NCI-H69 (cell line): Measurements from ENCODE around the gene RRAD.
"Not testable (repeated sequence)": the region's sequence is repeated elsewhere in the genome, so short reads cannot be mapped to it uniquely, and the experiment has no call there.

Source experiments
- DNase-seq: peaks from one replicate; lab custom pipeline; 2025; lab: John Stamatoyannopoulos, UW

The RRAD gene, protein sequence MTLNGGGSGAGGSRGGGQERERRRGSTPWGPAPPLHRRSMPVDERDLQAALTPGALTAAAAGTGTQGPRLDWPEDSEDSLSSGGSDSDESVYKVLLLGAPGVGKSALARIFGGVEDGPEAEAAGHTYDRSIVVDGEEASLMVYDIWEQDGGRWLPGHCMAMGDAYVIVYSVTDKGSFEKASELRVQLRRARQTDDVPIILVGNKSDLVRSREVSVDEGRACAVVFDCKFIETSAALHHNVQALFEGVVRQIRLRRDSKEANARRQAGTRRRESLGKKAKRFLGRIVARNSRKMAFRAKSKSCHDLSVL

DNA sequence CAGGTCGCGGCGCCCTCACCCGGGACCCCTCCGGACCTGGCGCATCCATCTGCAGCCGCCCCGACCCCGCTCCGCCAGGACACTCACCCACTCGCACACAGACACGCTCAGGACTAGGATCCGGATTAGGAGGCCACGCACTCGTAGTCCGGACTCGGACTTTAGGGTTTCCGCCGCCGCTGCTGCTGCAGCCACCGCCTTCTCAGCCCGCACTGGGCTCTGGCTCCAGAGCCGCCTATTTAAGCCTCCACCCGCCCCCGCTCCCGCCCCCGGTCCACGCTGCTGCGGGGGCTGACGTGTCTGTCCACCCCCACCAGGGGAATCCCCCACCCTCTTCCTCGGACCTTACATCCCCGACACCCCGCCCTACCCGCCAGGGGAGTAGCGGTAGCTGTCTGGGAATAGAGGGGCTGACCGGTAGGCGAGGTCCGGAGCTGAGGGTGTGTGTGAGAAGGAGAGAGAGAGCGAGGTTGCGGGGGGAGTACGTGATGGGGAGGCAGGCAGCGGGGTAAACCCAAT lies at the start of gene RRAD:
Gene RRAD (minus strand): TSS at position 214 of the 519 bp plus-strand sequence. CDS start 356 bp downstream, outside the sequence.
- DNase-seq: peak; percentile 8

GRCh38 chr16:66974932-66975246 lies 49.6 kb upstream of the RRAD start:
- DNase-seq: peak; percentile 73

DNA sequence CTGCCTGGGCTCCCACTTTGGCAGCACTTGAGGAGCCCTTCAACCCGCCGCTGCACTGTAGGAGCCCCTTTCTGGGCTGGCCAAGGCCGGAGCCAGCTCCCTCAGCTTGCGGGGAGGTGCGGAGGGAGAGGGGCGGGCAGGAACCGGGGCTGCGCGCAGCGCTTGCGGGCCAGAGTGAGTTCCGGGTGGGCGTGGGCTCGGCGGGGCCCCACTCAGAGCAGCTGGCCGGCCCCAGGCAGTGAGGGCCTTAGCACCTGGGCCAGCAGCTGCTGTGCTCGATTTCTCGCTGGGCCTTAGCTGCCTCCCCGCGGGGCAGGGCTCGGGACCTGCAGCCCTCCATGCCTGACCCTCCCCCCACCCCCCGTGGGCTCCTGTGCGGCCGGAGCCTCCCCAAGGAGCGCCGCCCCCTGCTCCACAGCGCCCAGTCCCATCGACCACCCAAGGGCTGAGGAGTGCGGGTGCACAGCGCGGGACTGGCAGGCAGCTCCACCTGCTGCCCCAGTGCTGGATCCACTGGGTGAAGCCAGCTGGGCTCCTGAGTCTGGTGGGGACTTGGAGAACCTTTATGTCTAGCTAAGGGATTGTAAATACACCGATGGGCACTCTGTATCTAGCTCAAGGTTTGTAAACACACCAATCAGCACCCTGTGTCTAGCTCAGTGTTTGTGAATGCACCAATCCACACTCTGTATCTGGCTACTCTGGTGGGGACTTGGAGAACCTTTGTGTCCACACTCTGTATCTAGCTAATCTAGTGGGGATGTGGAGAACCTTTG lies 49.0 kb upstream of the RRAD start:
- peak; percentile 13 for DNase-seq

DNA sequence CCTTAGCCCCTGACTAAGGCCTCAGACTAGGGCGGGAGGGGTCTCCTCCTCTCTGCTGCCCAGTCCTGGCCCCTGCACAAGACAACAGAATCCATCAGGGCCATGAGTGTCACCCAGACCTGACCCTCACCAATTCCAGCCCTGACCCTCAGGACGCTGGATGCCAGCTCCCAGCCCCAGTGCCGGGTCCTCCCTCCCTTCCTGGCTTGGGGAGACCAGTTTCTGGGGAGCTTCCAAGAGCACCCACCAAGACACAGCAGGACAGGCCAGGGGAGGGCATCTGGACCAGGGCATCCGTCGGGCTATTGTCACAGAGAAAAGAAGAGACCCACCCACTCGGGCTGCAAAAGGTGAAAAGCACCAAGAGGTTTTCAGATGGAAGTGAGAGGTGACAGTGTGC lies 48.4 kb upstream of the RRAD start:
- no peak for DNase-seq

DNA sequence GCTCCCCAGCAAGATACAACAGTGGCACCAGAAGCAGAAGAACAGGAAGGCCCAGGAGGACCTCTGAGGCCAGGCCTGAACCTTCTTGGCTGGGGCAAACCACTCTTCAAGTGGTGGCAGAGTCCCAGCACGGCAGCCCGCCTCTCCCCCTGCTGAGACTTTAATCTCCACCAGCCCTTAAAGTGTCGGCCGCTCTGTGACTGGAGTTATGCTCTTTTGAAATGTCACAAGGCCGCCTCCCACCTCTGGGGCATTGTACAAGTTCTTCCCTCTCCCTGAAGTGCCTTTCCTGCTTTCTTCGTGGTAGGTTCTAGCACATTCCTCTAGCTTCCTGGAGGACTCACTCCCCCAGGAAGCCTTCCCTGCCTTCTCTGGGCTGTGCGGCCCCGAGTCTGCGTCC lies 47.6 kb upstream of the RRAD start:
- no peak for DNase-seq

GRCh38 chr16:66970775-66971720 lies 45.7 kb upstream of the RRAD start:
- no peak for DNase-seq

- DNase-seq: no peak
Observed at GRCh38 chr16:66968847-66969246, 43.5 kb upstream of the RRAD start.

DNA sequence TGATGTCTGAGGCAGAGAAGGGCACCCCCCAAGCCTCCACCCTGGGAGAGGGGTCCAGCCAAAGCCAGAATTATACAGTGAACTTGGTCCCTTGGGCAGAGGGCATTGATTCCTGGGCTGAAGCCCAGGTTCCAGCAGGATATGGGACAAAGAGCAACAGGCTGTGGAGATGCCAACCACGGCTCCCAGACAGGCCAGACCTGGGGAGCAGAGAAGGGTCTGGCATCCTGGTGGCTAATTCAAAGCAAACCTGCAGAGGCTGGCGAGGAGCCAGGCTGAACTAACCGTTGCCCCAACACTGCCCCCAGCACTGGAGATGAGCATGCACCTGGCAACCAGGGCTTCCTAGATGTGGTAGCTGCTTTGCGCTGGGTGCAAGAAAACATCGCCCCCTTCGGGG lies 38.7 kb upstream of the RRAD start:
- DNase-seq: peak; percentile 43

GRCh38 chr16:66961914-66962313 lies 36.6 kb upstream of the RRAD start:
- DNase-seq: peak; percentile 45

- DNase-seq: peak; percentile 79
Observed at GRCh38 chr16:66961065-66961744, 35.9 kb upstream of the RRAD start, which contains the start of gene CES3. CES3 (plus strand) TSS chr16:66961266; CDS start chr16:66961308, 42 bp downstream.

DNA sequence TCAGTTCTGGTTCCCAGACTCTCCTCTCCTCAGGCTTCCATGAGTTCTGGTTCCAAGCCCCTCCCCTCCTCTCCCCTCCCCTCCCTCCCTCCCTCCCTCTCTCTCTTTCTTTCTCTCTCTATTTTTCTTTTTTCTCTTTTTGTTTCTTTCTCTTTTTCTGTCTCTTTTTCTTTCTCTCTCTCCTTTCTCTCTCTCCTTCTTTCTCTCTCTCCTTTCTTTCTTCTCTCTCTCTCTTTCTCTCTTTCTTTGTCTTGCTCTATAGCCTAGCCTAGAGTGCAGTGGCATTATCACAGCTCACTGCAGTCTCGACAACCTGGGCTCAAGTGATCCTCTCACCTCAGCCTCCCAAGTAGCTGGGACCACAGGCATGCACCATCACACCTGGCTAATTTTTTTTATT lies 34.9 kb upstream of the RRAD start:
- no peak for DNase-seq

GRCh38 chr16:66959704-66960161 lies 34.4 kb upstream of the RRAD start:
- no peak for DNase-seq

DNA sequence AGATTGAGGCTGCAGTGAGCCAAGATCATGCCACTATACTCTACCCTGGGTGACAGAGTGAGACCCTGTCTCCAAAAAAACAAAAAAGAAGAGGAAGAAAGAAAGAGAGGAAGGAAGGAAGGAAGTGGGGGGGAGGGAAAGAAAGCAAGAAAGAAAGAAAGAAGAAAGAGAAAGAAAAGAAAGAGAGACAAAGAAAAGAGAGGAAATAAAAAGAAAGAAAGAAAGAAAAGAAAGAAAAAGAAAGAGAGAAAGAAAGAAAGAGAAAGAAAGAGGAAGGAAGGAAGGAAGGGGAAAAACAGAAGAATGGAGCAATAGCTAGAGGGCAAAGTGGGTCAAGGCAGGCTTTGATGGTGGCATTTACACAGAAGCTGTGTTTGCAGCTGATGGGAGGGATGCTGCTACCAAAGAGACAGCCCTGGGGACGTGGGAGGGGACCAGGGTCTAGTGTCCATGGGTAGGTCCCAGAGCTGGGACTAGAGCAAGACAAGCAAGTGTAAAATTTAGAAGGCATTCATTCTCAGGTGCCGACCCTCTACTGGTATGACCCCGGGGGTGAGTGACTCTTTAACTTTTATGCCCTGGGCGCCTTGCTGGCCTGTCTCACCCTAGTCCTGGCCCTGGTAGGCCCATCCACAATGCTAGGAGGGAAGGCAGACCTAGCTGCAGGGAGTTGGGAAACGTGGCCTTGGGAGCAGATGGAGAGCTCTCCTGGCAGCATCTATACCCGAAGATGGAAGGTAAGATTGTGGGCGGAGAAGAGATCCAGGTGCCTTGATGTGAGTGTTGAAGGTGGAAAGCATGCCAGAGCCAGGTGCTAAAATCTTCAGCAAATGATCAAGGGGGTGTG lies 33.7 kb upstream of the RRAD start:
- DNase-seq: no peak

- not testable (repeated sequence) for DNase-seq
Observed at GRCh38 chr16:66956154-66956457, 30.8 kb upstream of the RRAD start.

- not testable (repeated sequence) for DNase-seq
Observed at GRCh38 chr16:66955363-66956153, 30.2 kb upstream of the RRAD start.

DNA sequence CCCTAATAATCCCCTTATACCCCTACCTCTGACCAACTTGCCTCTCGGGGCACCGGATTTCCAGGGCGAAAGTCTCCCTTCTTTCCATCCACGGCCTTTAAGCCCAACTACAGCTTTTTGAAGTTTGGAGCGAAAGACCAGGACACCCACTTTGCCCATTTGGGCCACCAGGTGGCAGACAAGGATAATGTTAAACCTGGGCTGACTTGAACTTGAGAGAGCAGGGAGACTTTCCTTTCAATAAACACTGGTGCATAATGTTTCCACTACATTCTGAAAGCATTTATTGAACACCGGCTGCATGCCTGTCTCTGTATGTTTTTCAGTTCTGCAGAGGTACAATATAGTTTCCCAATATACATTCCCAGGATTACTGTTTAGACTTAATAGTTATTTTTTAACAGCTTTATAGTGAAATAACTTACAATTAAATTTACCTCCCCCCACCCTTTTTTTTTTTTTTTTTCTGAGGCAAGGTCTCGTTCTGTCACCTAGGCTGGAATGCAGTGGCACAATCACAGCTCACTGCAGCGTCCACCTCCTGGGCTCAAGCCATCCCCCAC lies 28.8 kb upstream of the RRAD start:
- peak; percentile 77 for DNase-seq

DNA sequence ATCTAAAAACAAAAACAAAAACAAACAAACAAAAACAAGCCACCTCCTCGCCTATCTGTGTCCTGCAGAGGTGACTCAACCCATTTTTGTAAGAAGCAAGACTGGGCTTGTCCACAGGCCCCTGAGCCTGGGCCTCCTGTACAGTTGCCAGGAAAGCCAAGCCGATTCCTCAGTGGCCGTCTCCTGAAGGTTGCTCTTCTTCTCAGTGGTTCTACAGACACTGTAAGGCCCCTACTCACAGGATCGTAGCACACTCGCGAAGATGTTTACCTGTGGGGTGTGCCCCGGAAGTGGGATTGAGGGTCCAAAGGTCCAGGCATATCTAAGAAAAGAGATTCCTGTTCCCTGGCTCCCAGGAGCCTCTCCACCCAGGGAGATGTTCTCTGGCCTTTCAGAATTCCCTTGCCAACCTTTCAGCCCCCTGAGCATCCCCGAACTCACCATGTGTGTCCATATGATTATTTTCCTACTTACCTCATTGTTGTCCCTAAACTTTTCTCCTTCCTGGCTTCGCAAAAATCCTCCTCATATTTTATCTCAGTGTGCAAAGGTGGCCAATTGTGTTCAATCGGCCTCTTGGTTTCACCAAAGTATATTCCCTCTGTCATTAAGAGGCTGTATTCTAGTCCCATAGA lies 28.2 kb upstream of the RRAD start:
- DNase-seq: peak; percentile 36

GRCh38 chr16:66952430-66953110 lies 27.2 kb upstream of the RRAD start:
- peak; percentile 79 for DNase-seq
